GM12878 (cell line): ENCODE data around the gene IL4I1. TPM values are rescaled to one million over a fixed set of nuclear protein-coding genes. Genes with fewer than 3 reads are reported as not detected.

ENCODE experiments used
- ATAC-seq: fragments of 200-7000 bp; cut with Tn5 transposase; 3 replicates; pipeline ENCODE4 v1.9.1; 2020; ENCODE audit warnings: mild to moderate bottlenecking, moderate library complexity
- BruUV-seq: library from RNA; stranded (reverse); fragments of 400-500 nt; replicated peaks from 2 replicates; lab custom pipeline; 2021; lab: Mats Ljungman, UMichigan
- CTCF ChIA-PET: fragments of 300-600 bp; sonication (Branson Sonifier 250); formaldehyde crosslinking; extraction: SDS; loops from one replicate; lab custom pipeline; 2021; ENCODE audit warnings: inconsistent platforms; lab: Yijun Ruan, JAX
- POLR2A ChIA-PET: fragments of 350-600 bp; formaldehyde crosslinking; extraction: SDS; loops from one replicate; lab custom pipeline; 2021; ENCODE audit warnings: inconsistent platforms; lab: Charles Lee
- RAD21 ChIA-PET: fragments of 300-600 bp; sonication (Branson Sonifier 250); formaldehyde crosslinking; loops from one replicate; lab custom pipeline; 2023; ENCODE audit warnings: antibody characterized with exemption; ENCODE audit not compliant: unreplicated experiment; lab: Charles Lee
- SMC1A ChIA-PET: fragments of 300-600 bp; sonication (Branson Sonifier 250); formaldehyde crosslinking; loops from one replicate; lab custom pipeline; 2023; ENCODE audit not compliant: unreplicated experiment, uncharacterized antibody; lab: Charles Lee
- DNase-seq: peaks from one replicate; pipeline ENCODE4 v3.0.0-alpha.2; 2011; ENCODE audit warnings: low read depth, low spot score
- FAIRE-seq: peaks from 3 replicates; lab custom pipeline; 2011; peaks lifted over from hg19 to GRCh38; lab: Jason Lieb, UNC
- H2AFZ ChIP-seq: 2 replicates; pipeline ENCODE4 v1.6.0; 2011; ENCODE audit warnings: low read depth, low read length, control low read depth; ENCODE audit not compliant: control insufficient read depth
- H3K27ac ChIP-seq: 2 replicates; pipeline ENCODE4 v1.5.1; 2011; ENCODE audit warnings: control low read depth; ENCODE audit not compliant: control insufficient read depth, insufficient read depth
- H3K27me3 ChIP-seq, 2 experiments: replicated peaks in 1 of 2; 2 replicates each; pipeline versions ENCODE4 v1.6.0 to v1.6.1; 2011; ENCODE audit warnings: low read length in 1 of 2; ENCODE audit not compliant: control insufficient read depth in 2 of 2, insufficient read depth in 2 of 2
- H3K36me3 ChIP-seq, 2 experiments: 2 replicates each; pipeline ENCODE4 v1.5.1; 2011; ENCODE audit warnings: low read length in 1 of 2; ENCODE audit not compliant: control insufficient read depth in 2 of 2, insufficient read depth in 2 of 2
- H3K4me1 ChIP-seq: 2 replicates; pipeline ENCODE4 v1.6.1; 2011; ENCODE audit warnings: mild to moderate bottlenecking, low read length, moderate library complexity, mixed read lengths; ENCODE audit not compliant: control insufficient read depth, insufficient read depth
- H3K4me2 ChIP-seq: 2 replicates; pipeline ENCODE4 v1.6.0; 2011; ENCODE audit warnings: control low read depth; ENCODE audit not compliant: control insufficient read depth, insufficient read depth
- H3K4me3 ChIP-seq: fragments of 200-600 bp; sonication (generic); 2 replicates; pipeline ENCODE4 v1.5.1; 2016
- H3K79me2 ChIP-seq: 2 replicates; pipeline ENCODE4 v1.6.0; 2011; ENCODE audit warnings: low read length; ENCODE audit not compliant: control insufficient read depth, insufficient read depth
- H3K9ac ChIP-seq: 2 replicates; pipeline ENCODE4 v1.8.0; 2011; ENCODE audit warnings: low read length, control low read depth, mixed read lengths; ENCODE audit not compliant: control insufficient read depth, insufficient read depth
- H3K9me3 ChIP-seq: replicated peaks from 3 replicates; pipeline ENCODE4 v1.5.1; 2011; ENCODE audit warnings: mild to moderate bottlenecking, low read length; ENCODE audit not compliant: control insufficient read depth, insufficient read depth
- H4K20me1 ChIP-seq: 2 replicates; pipeline ENCODE4 v1.6.0; 2011; ENCODE audit not compliant: control insufficient read depth, insufficient read depth
- ELK1 ChIP-seq: IDR thresholded peaks from 2 replicates; pipeline ENCODE4 v1.6.1; 2012; ENCODE audit warnings: low read depth, low read length, improper control_type of control experiment
- GATAD2B ChIP-seq: fragments of 450-650 bp; conservative IDR thresholded peaks from 2 replicates; pipeline ENCODE4 v1.6.1; 2017; ENCODE audit warnings: low read depth, mild to moderate bottlenecking, moderate library complexity
- MTA2 ChIP-seq: fragments of 450-650 bp; IDR thresholded peaks from 2 replicates; pipeline ENCODE4 v1.6.1; 2016; ENCODE audit warnings: low read depth, mild to moderate bottlenecking, moderate library complexity
- NFXL1 ChIP-seq: fragments of 450-650 bp; IDR thresholded peaks from 2 replicates; pipeline ENCODE4 v1.6.1; 2017; ENCODE audit warnings: antibody characterized with exemption, mild to moderate bottlenecking, borderline replicate concordance
- NRF1 ChIP-seq: conservative IDR thresholded peaks from 2 replicates; pipeline ENCODE4 v1.6.1; 2011; ENCODE audit warnings: mild to moderate bottlenecking, low read depth, low read length, improper control_type of control experiment
- POLR2A ChIP-seq: IDR thresholded peaks from 2 replicates; pipeline ENCODE4 v1.6.1; 2011; ENCODE audit warnings: low read depth, mild to moderate bottlenecking, low read length
- POU2F2 ChIP-seq: IDR thresholded peaks from 3 replicates; pipeline ENCODE4 v1.6.1; 2011; ENCODE audit warnings: low read depth, mild to moderate bottlenecking, low read length, borderline replicate concordance
- SIN3A ChIP-seq: IDR thresholded peaks from 2 replicates; pipeline ENCODE4 v1.6.1; 2012; ENCODE audit warnings: low read depth, low read length, improper control_type of control experiment
- SMARCA5 ChIP-seq: fragments of 450-650 bp; IDR thresholded peaks from 2 replicates; pipeline ENCODE4 v1.6.1; 2017; ENCODE audit warnings: mild to moderate bottlenecking
- USF1 ChIP-seq: IDR thresholded peaks from 2 replicates; pipeline ENCODE4 v1.6.1; 2011; ENCODE audit warnings: borderline replicate concordance, low read depth, mild to moderate bottlenecking, moderate library complexity, mixed read lengths, low read length; ENCODE audit not compliant: insufficient read depth; ENCODE audit errors: extremely low read length
- ZBTB4 ChIP-seq: fragments of 450-650 bp; formaldehyde crosslinking; IDR thresholded peaks from 2 replicates; pipeline ENCODE4 v1.4.0; 2022; ENCODE audit warnings: mild to moderate bottlenecking, moderate library complexity
- ZNF207 ChIP-seq: fragments of 450-650 bp; IDR thresholded peaks from 2 replicates; pipeline ENCODE4 v1.6.1; 2014; ENCODE audit warnings: antibody characterized with exemption, mild to moderate bottlenecking, borderline replicate concordance
- ZSCAN29 ChIP-seq: fragments of 450-650 bp; IDR thresholded peaks from 2 replicates; pipeline ENCODE4 v1.6.1; 2017; ENCODE audit warnings: mild to moderate bottlenecking, moderate library complexity
- WGBS: methylation state at CpG from one replicate; pipeline ENCODE4 v1.1.6; 2016; ENCODE audit warnings: low lambda C conversion rate; ENCODE audit not compliant: insufficient replicate concordance, insufficient coverage; ENCODE audit errors: missing lambda C conversion rate; 5-methylcytosine and 5-hydroxymethylcytosine counted together
- in situ Hi-C: fragments of 300-500 bp; cut with MboI; formaldehyde crosslinking; loops from 9 replicates; pipeline ENCODE4 v1.14.3; 2018; ENCODE audit warnings: mixed read lengths
- intact Hi-C: fragments of 100-400 bp; cut with micrococcal nuclease; formaldehyde crosslinking; loops from one replicate; pipeline ENCODE4 v1.14.2; 2022; ENCODE audit not compliant: unreplicated experiment
- polyA plus RNA-seq, 11 experiments: library from polyadenylated mRNA; depleted of rRNA in 4 of 11; unstranded in 6 of 11; stranded (reverse) in 5 of 11; fragments of >200 nt; fragmentation: Nextera tagmentation in 4 of 11; fragmentation: Illumina TruSeq in 1 of 11; extraction: Ambion mirVana in 4 of 11; extraction: Trizol in 1 of 11; gene quantifications; 1 replicate in 1 of 11; 2 replicates in 10 of 11; pipeline versions ENCODE4 v1.2.1 to v1.2.3, GENCODE V29; 2011 to 2016; ENCODE audit warnings: inconsistent platforms in 2 of 11, missing spikeins in 2 of 11, low read depth in 1 of 11
- total RNA-seq, 4 experiments: library from RNA; depleted of rRNA in 3 of 4; stranded (reverse); fragments of >200 nt in 3 of 4; fragmentation: Illumina TruSeq in 1 of 4; extraction: Trizol in 1 of 4; gene quantifications; 2 replicates each; pipeline versions ENCODE4 v1.2.1 to v1.2.3, GENCODE V29; 2013 to 2021
- TF ChIP-seq, protein P1 (sequence below): fragments of 450-650 bp; IDR thresholded peaks from 2 replicates; pipeline ENCODE4 v1.6.1; 2018; ENCODE audit warnings: borderline replicate concordance, mild to moderate bottlenecking; ENCODE audit not compliant: partially characterized antibody

Gene IL4I1
- total and polyA plus RNA-seq, 10 of the 15 experiments (the other 5 are each of a cell fraction or from before 2014, with no cell fraction given), result 0.62 to 83.8 (median 42.8) TPM

DNA sequence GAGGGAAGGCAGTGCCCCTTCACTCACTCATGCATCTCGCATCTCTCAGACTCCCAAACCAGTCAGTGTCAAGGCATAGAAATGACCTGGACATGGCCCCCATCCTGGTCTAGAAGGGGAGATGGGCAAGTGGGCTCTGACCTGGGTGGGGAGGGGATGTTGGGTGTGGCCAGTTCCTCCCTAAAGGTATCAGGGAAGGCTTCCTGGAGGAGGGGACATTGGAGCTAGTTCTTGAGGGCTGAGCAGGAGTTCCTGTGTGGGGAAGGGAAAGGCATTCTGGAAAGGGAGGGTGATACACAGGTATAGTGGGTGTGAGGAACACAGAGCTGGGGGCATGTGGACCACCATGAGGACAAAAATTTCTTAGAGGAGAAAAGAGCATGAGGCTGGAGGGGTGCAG is 4.0 kb downstream of the IL4I1 start:
- TF ChIP-seq SIN3A (no peak), ELK1 (no peak), NRF1 (no peak), MTA2 (no peak), ZSCAN29 (no peak), POU2F2 (no peak), ZBTB4 (no peak), POLR2A (no peak), GATAD2B (no peak), SMARCA5 (no peak), ZNF207 (no peak), NFXL1 (no peak), USF1 (no peak)
- TF ChIP-seq, protein P1, sequence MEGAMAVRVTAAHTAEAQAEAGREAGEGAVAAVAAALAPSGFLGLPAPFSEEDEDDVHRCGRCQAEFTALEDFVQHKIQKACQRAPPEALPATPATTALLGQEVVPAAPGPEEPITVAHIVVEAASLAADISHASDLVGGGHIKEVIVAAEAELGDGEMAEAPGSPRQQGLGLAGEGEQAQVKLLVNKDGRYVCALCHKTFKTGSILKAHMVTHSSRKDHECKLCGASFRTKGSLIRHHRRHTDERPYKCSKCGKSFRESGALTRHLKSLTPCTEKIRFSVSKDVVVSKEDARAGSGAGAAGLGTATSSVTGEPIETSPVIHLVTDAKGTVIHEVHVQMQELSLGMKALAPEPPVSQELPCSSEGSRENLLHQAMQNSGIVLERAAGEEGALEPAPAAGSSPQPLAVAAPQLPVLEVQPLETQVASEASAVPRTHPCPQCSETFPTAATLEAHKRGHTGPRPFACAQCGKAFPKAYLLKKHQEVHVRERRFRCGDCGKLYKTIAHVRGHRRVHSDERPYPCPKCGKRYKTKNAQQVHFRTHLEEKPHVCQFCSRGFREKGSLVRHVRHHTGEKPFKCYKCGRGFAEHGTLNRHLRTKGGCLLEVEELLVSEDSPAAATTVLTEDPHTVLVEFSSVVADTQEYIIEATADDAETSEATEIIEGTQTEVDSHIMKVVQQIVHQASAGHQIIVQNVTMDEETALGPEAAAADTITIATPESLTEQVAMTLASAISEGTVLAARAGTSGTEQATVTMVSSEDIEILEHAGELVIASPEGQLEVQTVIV, result no peak
- H3K27me3 ChIP-seq, result no peaks in the 10 kb centered on the region
- DNase-seq (no peak), ATAC-seq (no peak), FAIRE-seq (no peak)
- H3K4me3 ChIP-seq, result peak overlapping the region; percentile 36; the same call in 1 of the 2 replicates
- POLR2A ChIA-PET, result interaction anchor here (0.8 to 8.2 kb wide), 6 partner anchors 10 to 36 kb away, joined by 3 to 116 read pairs (median 5); partner anchors contain the start of genes AKT1S1, ATF5, NUP62 and TBC1D17
- WGBS, result 92% methylated on average over 1 of the region's 1 CpG
- H4K20me1 ChIP-seq, result no peaks in the 10 kb centered on the region
- H2AFZ ChIP-seq, result no peak overlapping the region
- peaks cover 40% of the 10 kb centered on the region for H3K4me1 ChIP-seq
- peaks cover 49% of the 10 kb centered on the region for H3K79me2 ChIP-seq
- H3K4me2 ChIP-seq, result peak overlapping the region; percentile 79
- RAD21 ChIA-PET, result interaction anchor here (0.9 to 5.4 kb wide), 6 partner anchors 15 to 35 kb away, joined by 3 to 66 read pairs (median 4); partner anchors contain the start of genes AKT1S1, ATF5, NUP62 and TBC1D17
- BruUV-seq, result no TSS peak
- H3K36me3 ChIP-seq, result peaks cover 0 to 9% of the 10 kb centered on the region in 2 experiments; a peak in 3 of 4 replicates
- no peaks in the 10 kb centered on the region; the same call in 2 of the 3 replicates for H3K9me3 ChIP-seq
- peak overlapping the region; percentile 42; the same call in 1 of the 2 replicates for H3K27ac ChIP-seq
- SMC1A ChIA-PET, result interaction anchor here (1.1 to 7.3 kb wide), 3 partner anchors 18 to 80 kb away, joined by 3 to 110 read pairs (median 78); partner anchors contain the start of genes ATF5, FUZ and NUP62
- H3K9ac ChIP-seq, result peak overlapping the region; percentile 51; the same call in 1 of the 2 replicates
- CTCF ChIA-PET, result interaction anchor here (2.2 to 6.3 kb wide), 3 partner anchors 18 to 35 kb away, joined by 7 to 71 read pairs (median 10); partner anchors contain the start of gene ATF5
- intact Hi-C loops, result no loop called here
- in situ Hi-C loops, result loop anchor here (25.0 kb wide), 1 partner anchor 1255 kb away; the partner anchor contains the start of genes CA11 and DBP
